ENCODE data around the gene POLR2L. TPM values are rescaled to one million over a fixed set of nuclear protein-coding genes. Genes with fewer than 3 reads are reported as not detected.
A peak's percentile ranks its signal among the peaks of the same experiment; 100 is the strongest.

POLR2L gene
- total RNA-seq, 2 donors from 2014 or later: 64.5 to 91.1 TPM

DNA sequence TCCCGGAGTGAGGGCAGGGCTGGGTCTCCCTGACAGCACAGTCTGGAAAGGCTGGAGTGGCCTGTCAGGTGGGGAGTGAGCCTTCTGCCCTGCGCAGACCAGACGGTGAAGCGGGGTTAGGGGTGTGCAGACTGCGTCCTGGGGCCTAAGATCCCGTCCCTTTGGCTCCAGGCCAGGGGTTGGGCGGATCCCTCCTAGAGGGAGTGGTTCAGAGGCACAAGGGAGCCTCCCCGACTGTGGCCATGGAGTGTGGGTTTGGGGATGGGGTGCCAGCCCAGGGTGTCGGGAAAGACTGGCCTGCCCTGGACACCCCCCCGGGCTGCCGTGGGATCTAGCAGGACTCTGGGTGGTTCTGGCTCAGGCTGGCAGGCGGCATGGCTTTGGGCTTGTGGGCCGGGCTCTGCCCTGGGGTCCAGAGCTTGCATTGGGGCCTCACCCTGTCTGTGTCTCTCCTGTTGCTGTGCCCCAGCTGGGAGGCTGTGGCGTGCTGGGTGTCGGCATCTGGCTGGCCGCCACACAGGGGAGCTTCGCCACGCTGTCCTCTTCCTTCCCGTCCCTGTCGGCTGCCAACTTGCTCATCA is 19.8 kb upstream of the POLR2L start:
- TF ChIP-seq, protein P1, sequence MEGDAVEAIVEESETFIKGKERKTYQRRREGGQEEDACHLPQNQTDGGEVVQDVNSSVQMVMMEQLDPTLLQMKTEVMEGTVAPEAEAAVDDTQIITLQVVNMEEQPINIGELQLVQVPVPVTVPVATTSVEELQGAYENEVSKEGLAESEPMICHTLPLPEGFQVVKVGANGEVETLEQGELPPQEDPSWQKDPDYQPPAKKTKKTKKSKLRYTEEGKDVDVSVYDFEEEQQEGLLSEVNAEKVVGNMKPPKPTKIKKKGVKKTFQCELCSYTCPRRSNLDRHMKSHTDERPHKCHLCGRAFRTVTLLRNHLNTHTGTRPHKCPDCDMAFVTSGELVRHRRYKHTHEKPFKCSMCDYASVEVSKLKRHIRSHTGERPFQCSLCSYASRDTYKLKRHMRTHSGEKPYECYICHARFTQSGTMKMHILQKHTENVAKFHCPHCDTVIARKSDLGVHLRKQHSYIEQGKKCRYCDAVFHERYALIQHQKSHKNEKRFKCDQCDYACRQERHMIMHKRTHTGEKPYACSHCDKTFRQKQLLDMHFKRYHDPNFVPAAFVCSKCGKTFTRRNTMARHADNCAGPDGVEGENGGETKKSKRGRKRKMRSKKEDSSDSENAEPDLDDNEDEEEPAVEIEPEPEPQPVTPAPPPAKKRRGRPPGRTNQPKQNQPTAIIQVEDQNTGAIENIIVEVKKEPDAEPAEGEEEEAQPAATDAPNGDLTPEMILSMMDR (IDR thresholded peaks at IDR 0.05): no peak
- TF ChIP-seq POLR2A (IDR thresholded peaks at IDR 0.05): no peak
- no peak for TF ChIP-seq POLR2AphosphoS5 (IDR thresholded peaks at IDR 0.05)
- intact Hi-C loops (cut with DNase I): no loop called here
- no peak for DNase-seq (ENCODE audit: low spot score)
- H3K9me3 ChIP-seq: no peaks in the 10 kb centered on the region
- no peak overlapping the region for H3K27ac ChIP-seq
- 30% methylated on average over 20 of the region's 20 CpGs for whole genome bisulfite sequencing
- H3K4me3 ChIP-seq: no peak overlapping the region
- H3K36me3 ChIP-seq: no peaks in the 10 kb centered on the region
- H3K4me1 ChIP-seq (replicated peaks): no peaks in the 10 kb centered on the region
- no peaks in the 10 kb centered on the region for H3K27me3 ChIP-seq (replicated peaks; ENCODE audit: insufficient read depth)

DNA sequence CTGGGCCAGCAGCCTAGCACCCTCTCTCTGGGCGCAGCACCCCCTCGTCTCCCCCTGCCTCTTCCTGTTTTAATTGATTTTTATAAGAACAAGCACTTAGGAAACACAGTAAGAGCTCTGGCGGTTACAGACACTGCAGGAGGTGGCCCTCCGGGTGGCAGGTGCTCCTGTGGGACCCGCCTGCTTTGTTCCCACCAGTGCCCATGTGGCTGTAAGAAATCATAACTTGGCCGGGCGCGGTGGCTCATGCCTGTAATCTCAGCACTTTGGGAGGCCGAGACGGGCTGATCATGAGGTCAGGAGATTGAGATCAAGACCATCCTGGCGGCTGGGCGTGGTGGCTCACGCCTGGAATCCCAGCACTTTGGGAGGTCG is 18.8 kb upstream of the POLR2L start:
- H3K36me3 ChIP-seq: no peaks in the 10 kb centered on the region
- H3K4me1 ChIP-seq (replicated peaks): no peaks in the 10 kb centered on the region
- DNase-seq (ENCODE audit: low spot score): no peak
- no peak overlapping the region for H3K27ac ChIP-seq
- TF ChIP-seq POLR2A (IDR thresholded peaks at IDR 0.05): no peak
- TF ChIP-seq POLR2AphosphoS5 (IDR thresholded peaks at IDR 0.05): no peak
- TF ChIP-seq, protein P1 (IDR thresholded peaks at IDR 0.05): no peak
- H3K27me3 ChIP-seq (replicated peaks; ENCODE audit: insufficient read depth): no peaks in the 10 kb centered on the region
- H3K4me3 ChIP-seq: no peak overlapping the region
- 96% methylated on average over 13 of the region's 14 CpGs for whole genome bisulfite sequencing
- intact Hi-C loops (cut with DNase I): no loop called here
- H3K9me3 ChIP-seq: no peaks in the 10 kb centered on the region

DNA sequence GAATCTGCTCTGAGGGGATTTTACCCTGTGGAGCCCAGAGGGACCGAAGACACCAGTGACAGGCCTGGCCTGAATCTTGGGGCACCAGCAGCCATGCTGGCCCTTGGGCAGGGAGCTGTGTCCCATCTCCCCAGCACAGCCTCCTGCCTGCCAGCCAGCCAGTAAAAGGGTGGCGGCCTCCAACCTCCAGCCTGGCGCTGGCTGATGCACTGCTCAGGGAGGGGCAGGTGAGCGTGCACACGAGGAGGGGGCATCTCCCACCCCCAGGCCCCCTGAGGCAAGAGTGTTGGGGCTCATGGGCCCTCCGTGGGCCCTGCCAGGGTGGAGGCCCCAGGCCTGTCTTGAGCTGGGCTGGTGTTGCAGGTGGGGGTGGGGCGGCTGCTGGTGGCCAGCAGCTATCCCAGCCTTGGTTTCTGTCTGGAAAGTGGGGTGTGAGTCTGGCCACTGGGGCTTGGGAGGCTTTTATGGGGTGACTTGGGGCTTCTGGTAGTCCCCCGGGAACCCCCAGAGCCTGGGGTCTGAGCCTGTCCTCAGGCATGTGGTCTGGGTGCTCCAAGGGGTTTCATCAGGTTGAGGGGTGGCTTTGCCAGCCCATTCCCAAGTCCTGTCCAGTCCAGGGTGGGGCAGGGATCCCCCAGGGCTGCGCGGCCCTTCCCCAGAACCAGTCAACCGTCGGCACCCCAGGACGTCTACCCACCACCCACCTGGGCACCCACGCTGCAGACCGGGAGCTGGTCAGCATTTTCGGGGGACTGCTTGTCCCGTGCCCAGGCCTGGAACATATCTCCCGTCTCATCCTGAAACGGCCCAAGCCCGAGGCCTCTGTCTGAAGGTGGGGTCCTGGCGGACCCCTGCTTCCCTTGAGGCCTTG is 18.1 kb upstream of the POLR2L start:
- Histone ChIP-seq H3K27ac (no peak overlapping the region), H3K27me3 (replicated peaks; ENCODE audit: insufficient read depth) (no peaks in the 10 kb centered on the region), H3K9me3 (no peaks in the 10 kb centered on the region), H3K4me1 (replicated peaks) (no peaks in the 10 kb centered on the region), H3K36me3 (no peaks in the 10 kb centered on the region), H3K4me3 (no peak overlapping the region)
- intact Hi-C loops (cut with DNase I): no loop called here
- WGBS: 80% methylated on average over 21 of the region's 21 CpGs
- no peak for TF ChIP-seq POLR2A (IDR thresholded peaks at IDR 0.05)
- TF ChIP-seq, protein P1 (IDR thresholded peaks at IDR 0.05): no peak
- TF ChIP-seq POLR2AphosphoS5 (IDR thresholded peaks at IDR 0.05): no peak
- no peak for DNase-seq (ENCODE audit: low spot score)

DNA sequence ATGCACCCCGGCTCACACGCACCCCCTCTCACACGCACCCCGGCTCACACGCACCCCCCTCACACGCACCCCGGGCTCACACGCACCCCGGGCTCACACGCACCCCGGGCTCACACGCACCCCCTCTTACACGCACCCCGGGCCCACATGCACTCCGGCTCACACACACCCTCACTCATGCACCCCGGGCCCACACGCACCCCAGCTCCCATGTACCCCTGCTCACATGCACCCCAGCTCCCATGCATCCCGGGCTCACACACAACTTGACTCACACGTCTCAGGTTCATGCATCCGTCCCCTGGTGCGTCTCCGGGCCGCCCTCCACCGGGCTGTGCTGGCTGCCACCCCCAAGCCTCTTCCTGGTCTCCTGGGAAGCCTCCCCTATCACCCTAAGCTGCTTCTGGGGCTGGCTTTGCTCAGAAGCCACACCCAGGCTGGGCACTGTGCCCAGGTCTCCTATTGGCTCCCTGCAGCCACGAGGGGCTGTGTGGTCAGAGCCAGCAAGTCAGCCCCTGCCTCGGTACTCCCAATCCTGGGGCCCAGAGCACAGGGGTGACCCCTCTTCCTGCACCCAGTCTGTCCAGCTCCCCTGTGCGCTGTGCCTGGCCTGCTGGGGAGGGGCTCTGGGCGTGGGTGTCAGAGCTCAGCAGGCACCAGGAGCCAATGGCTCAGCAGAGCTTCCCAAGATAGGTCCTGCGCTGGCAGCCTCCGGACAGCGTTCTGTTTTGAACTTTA is 17.2 kb upstream of the POLR2L start:
- Histone ChIP-seq H3K27me3 (replicated peaks; ENCODE audit: insufficient read depth) (no peaks in the 10 kb centered on the region), H3K27ac (no peak overlapping the region), H3K4me1 (replicated peaks) (no peaks in the 10 kb centered on the region), H3K36me3 (no peaks in the 10 kb centered on the region), H3K9me3 (no peaks in the 10 kb centered on the region), H3K4me3 (no peak overlapping the region)
- TF ChIP-seq POLR2AphosphoS5 (IDR thresholded peaks at IDR 0.05): no peak
- TF ChIP-seq POLR2A (IDR thresholded peaks at IDR 0.05): no peak
- TF ChIP-seq, protein P1 (IDR thresholded peaks at IDR 0.05): no peak
- peak; percentile 61 for DNase-seq (ENCODE audit: low spot score)
- intact Hi-C loops (cut with DNase I): no loop called here
- WGBS: 37% methylated on average over 23 of the region's 31 CpGs
